Uterus (tissue), 2 donors: ENCODE results near the gene PAQR5.

Experiments used
- CTCF ChIP-seq, 4 experiments: fragments of 200-600 bp in 2 of 4; fragments of 450-650 bp in 2 of 4; sonication (generic) in 2 of 4; IDR thresholded peaks; one replicate each; pipeline ENCODE4 v1.5.1; 2016 to 2019; ENCODE audit warnings: antibody characterized with exemption in 4 of 4, mild to moderate bottlenecking in 2 of 4, moderate library complexity in 1 of 4
- POLR2A ChIP-seq, 2 donors: fragments of 450-650 bp; IDR thresholded peaks; one replicate each; pipeline ENCODE4 v1.6.1; 2016; ENCODE audit warnings: antibody characterized with exemption in 2 of 2, mild to moderate bottlenecking in 1 of 2, moderate library complexity in 1 of 2

GRCh38 chr15:69323893-69324430, 25.2 kb downstream of the PAQR5 start:
- no peak for TF ChIP-seq CTCF (IDR thresholded peaks at IDR 0.05)
- no peak for TF ChIP-seq POLR2A (IDR thresholded peaks at IDR 0.05)
